ENCODE results near the gene CLMN. TPM values are rescaled to one million over a fixed set of nuclear protein-coding genes. Genes with fewer than 3 reads are reported as not detected.

Gene CLMN
- total and polyA plus RNA-seq, 2 experiments from 2014 or later: 3.2 to 5.7 TPM

- no peaks in the 10 kb centered on the region; the same call in 1 of the 2 replicates for H3K36me3 ChIP-seq (ENCODE audit: insufficient read depth)
- H3K27ac Mint-ChIP-seq: no peak overlapping the region
- H3K4me1 Mint-ChIP-seq: peaks cover 27% of the 10 kb centered on the region
- DNase-seq (ENCODE audit: low spot score) (no peak), ATAC-seq (no peak)
- peaks cover 3% of the 10 kb centered on the region for H3K27me3 Mint-ChIP-seq (ENCODE audit: insufficient read depth, low read depth, poor library complexity)
- no peak overlapping the region for H2AFZ ChIP-seq
- TF ChIP-seq ETS1 (IDR thresholded peaks at IDR 0.05) (no peak), CREB1 (CRISPR knock-in tag; IDR thresholded peaks at IDR 0.05; ENCODE audit: low read depth) (no peak), JUNB (IDR thresholded peaks at IDR 0.05; ENCODE audit: unreplicated experiment) (no peak), CTCF (conservative IDR thresholded peaks at IDR 0.05; ENCODE audit: low read depth in 2 of 2) (no peak), NANOG (IDR thresholded peaks at IDR 0.05; ENCODE audit: borderline replicate concordance) (no peak), EZH2 (IDR thresholded peaks at IDR 0.05; ENCODE audit: low read depth, unreplicated experiment) (no peak), ZNF331 (CRISPR knock-in tag; IDR thresholded peaks at IDR 0.05; ENCODE audit: low read depth) (no peak)
- H4K20me1 ChIP-seq (replicated peaks; ENCODE audit: insufficient read depth): no peaks in the 10 kb centered on the region
- H3K27me3 ChIP-seq (ENCODE audit: insufficient read depth): no peaks in the 10 kb centered on the region
- H3K4me1 ChIP-seq (ENCODE audit: insufficient read depth): peaks cover 10% of the 10 kb centered on the region; the same call in 1 of the 2 replicates
- 0 out of 2 replicates have a peak, but pooled peaks cover 4% of the 10 kb centered on the region for H3K79me2 ChIP-seq (replicated peaks; ENCODE audit: insufficient read depth)
- no peak overlapping the region for H3K27ac ChIP-seq (ENCODE audit: low read depth)
- peaks cover 36% of the 10 kb centered on the region for H3K36me3 Mint-ChIP-seq (ENCODE audit: low read depth)
- H3K9me3 Mint-ChIP-seq: peaks cover 27% of the 10 kb centered on the region
- H3K4me3 ChIP-seq: no peak overlapping the region
- no peak overlapping the region for H3K4me2 ChIP-seq
- H3F3A ChIP-seq (replicated peaks; ENCODE audit: low read depth): no peaks in the 10 kb centered on the region
- 0 out of 2 replicates have a peak, but pooled peaks cover 9% of the 10 kb centered on the region for H3K9me2 ChIP-seq (ENCODE audit: insufficient read depth)
- no peak overlapping the region for H3K4me3 Mint-ChIP-seq
These were observed 156.0 kb downstream of the CLMN start for GRCh38 chr14:95163666-95164065.

GRCh38 chr14:95163132-95163531 lies 156.6 kb downstream of the CLMN start:
- Histone ChIP-seq H3K9me2 (ENCODE audit: insufficient read depth) (0 out of 2 replicates have a peak, but pooled peaks cover 4% of the 10 kb centered on the region), H3K27me3 (ENCODE audit: insufficient read depth) (no peaks in the 10 kb centered on the region), H3K4me2 (no peak overlapping the region), H3K79me2 (replicated peaks; ENCODE audit: insufficient read depth) (0 out of 2 replicates have a peak, but pooled peaks cover 4% of the 10 kb centered on the region), H3K27ac (ENCODE audit: low read depth) (no peak overlapping the region), H3K36me3 (ENCODE audit: insufficient read depth) (no peaks in the 10 kb centered on the region; the same call in 1 of the 2 replicates), H2AFZ (no peak overlapping the region), H3F3A (replicated peaks; ENCODE audit: low read depth) (no peaks in the 10 kb centered on the region), H3K4me3 (no peak overlapping the region), H3K4me1 (ENCODE audit: insufficient read depth) (peaks cover 13% of the 10 kb centered on the region; the same call in 1 of the 2 replicates), H4K20me1 (replicated peaks; ENCODE audit: insufficient read depth) (no peaks in the 10 kb centered on the region)
- peaks cover 26% of the 10 kb centered on the region for H3K9me3 Mint-ChIP-seq
- TF ChIP-seq CTCF (conservative IDR thresholded peaks at IDR 0.05; ENCODE audit: low read depth in 2 of 2) (no peak), ZNF331 (CRISPR knock-in tag; IDR thresholded peaks at IDR 0.05; ENCODE audit: low read depth) (no peak), EZH2 (IDR thresholded peaks at IDR 0.05; ENCODE audit: low read depth, unreplicated experiment) (no peak), STAT1 (IDR thresholded peaks at IDR 0.05; ENCODE audit: unreplicated experiment) (no peak)
- H3K27ac Mint-ChIP-seq: no peak overlapping the region
- ATAC-seq (no peak), DNase-seq (ENCODE audit: low spot score) (no peak)
- H3K4me3 Mint-ChIP-seq: no peak overlapping the region
- H3K36me3 Mint-ChIP-seq (ENCODE audit: low read depth): peaks cover 32% of the 10 kb centered on the region
- peaks cover 4% of the 10 kb centered on the region for H3K27me3 Mint-ChIP-seq (ENCODE audit: insufficient read depth, low read depth, poor library complexity)
- H3K4me1 Mint-ChIP-seq: peaks cover 28% of the 10 kb centered on the region
